Activated CD4-positive, CD25-positive, alpha-beta regulatory T cell (primary cell): ENCODE data around the gene GDPD5.

Source experiments
- DNase-seq, 4 experiments: peaks; one replicate each; lab custom pipeline; 2025; lab: John Stamatoyannopoulos, UW

GDPD5 gene

GRCh38 chr11:75557666-75558494 lies 32.1 kb upstream of the GDPD5 start:
- no peak for DNase-seq

GRCh38 chr11:75556275-75556674 lies 30.5 kb upstream of the GDPD5 start:
- no peak for DNase-seq

- DNase-seq, result no peak
Measured at GRCh38 chr11:75555079-75555811, 29.5 kb upstream of the GDPD5 start.

GRCh38 chr11:75554258-75555022 lies 28.7 kb upstream of the GDPD5 start:
- DNase-seq, result no peak

- no peak for DNase-seq
Measured at GRCh38 chr11:75553889-75554257, 28.1 kb upstream of the GDPD5 start.

GRCh38 chr11:75553182-75553581 lies 27.4 kb upstream of the GDPD5 start:
- DNase-seq, result no peak

GRCh38 chr11:75549370-75549958 lies 23.7 kb upstream of the GDPD5 start:
- DNase-seq, result no peak

- DNase-seq, result no peak
Measured at GRCh38 chr11:75548595-75549272, 23.0 kb upstream of the GDPD5 start.

GRCh38 chr11:75547617-75548058 lies 21.9 kb upstream of the GDPD5 start:
- DNase-seq, result no peak

GRCh38 chr11:75547177-75547576 lies 21.4 kb upstream of the GDPD5 start:
- DNase-seq, result no peak

- DNase-seq, result no peak
Measured at GRCh38 chr11:75543806-75544205, 18.1 kb upstream of the GDPD5 start.

- DNase-seq, result no peak
Measured at GRCh38 chr11:75542088-75542438, 16.3 kb upstream of the GDPD5 start.

- no peak for DNase-seq
Measured at GRCh38 chr11:75541193-75542087, 15.7 kb upstream of the GDPD5 start.

GRCh38 chr11:75539459-75540334 lies 14.0 kb upstream of the GDPD5 start:
- DNase-seq, result no peak

- DNase-seq, result no peak
Measured at GRCh38 chr11:75538150-75538942, 12.6 kb upstream of the GDPD5 start.

- no peak for DNase-seq
Measured at GRCh38 chr11:75537740-75538139, 12.0 kb upstream of the GDPD5 start.

- DNase-seq, result peak in 1 of 4 experiments; percentile 14
Measured at GRCh38 chr11:75536786-75537641, 11.3 kb upstream of the GDPD5 start.

- DNase-seq, result no peak
Measured at GRCh38 chr11:75535071-75535470, 9.3 kb upstream of the GDPD5 start.
